ENCODE measurements around the gene ACKR3.
A peak's percentile ranks its signal among the peaks of the same experiment; 100 is the strongest.

ACKR3 gene

GRCh38 chr2:236616031-236616430 is 46.4 kb downstream of the ACKR3 start:
- DNase-seq, result no peak

GRCh38 chr2:236616624-236617023 is 47.0 kb downstream of the ACKR3 start:
- peak; percentile 90 for DNase-seq

GRCh38 chr2:236617221-236617737 is 47.7 kb downstream of the ACKR3 start:
- no peak for DNase-seq

GRCh38 chr2:236617796-236618195 is 48.2 kb downstream of the ACKR3 start:
- no peak for DNase-seq

- no peak for DNase-seq
Measured at GRCh38 chr2:236618370-236618769, 48.7 kb downstream of the ACKR3 start.

GRCh38 chr2:236619910-236620612 is 50.4 kb downstream of the ACKR3 start:
- DNase-seq, result no peak

- no peak for DNase-seq
Measured at GRCh38 chr2:236621786-236622185, 52.2 kb downstream of the ACKR3 start.

- DNase-seq, result no peak
Measured at GRCh38 chr2:236622201-236622600, 52.6 kb downstream of the ACKR3 start.

GRCh38 chr2:236622660-236623059 is 53.0 kb downstream of the ACKR3 start:
- DNase-seq, result no peak

- DNase-seq, result no peak
Measured at GRCh38 chr2:236623816-236624215, 54.2 kb downstream of the ACKR3 start.

GRCh38 chr2:236625156-236625690 is 55.6 kb downstream of the ACKR3 start:
- DNase-seq, result no peak

GRCh38 chr2:236626391-236627150 is 56.9 kb downstream of the ACKR3 start:
- DNase-seq, result no peak

GRCh38 chr2:236627193-236627592 is 57.6 kb downstream of the ACKR3 start:
- no peak for DNase-seq

GRCh38 chr2:236627841-236628240 is 58.2 kb downstream of the ACKR3 start:
- DNase-seq, result no peak

GRCh38 chr2:236628256-236628901 is 58.8 kb downstream of the ACKR3 start:
- no peak for DNase-seq

GRCh38 chr2:236628981-236629605 is 59.5 kb downstream of the ACKR3 start:
- DNase-seq, result no peak

- DNase-seq, result no peak
Measured at GRCh38 chr2:236629961-236630872, 60.6 kb downstream of the ACKR3 start.

GRCh38 chr2:236631281-236631855 is 61.7 kb downstream of the ACKR3 start:
- DNase-seq, result no peak

GRCh38 chr2:236631856-236632291 is 62.2 kb downstream of the ACKR3 start:
- DNase-seq, result no peak

Data from DMS 273 treated with DMSO at 0.1 percent for 48 hours (cell line).